ENCODE results near the gene PLAAT2.
A peak's percentile ranks its signal among the peaks of the same experiment; 100 is the strongest.
"Not testable (repeated sequence)": the region's sequence is repeated elsewhere in the genome, so short reads cannot be mapped to it uniquely, and the experiment has no call there.

The PLAAT2 gene

DNA sequence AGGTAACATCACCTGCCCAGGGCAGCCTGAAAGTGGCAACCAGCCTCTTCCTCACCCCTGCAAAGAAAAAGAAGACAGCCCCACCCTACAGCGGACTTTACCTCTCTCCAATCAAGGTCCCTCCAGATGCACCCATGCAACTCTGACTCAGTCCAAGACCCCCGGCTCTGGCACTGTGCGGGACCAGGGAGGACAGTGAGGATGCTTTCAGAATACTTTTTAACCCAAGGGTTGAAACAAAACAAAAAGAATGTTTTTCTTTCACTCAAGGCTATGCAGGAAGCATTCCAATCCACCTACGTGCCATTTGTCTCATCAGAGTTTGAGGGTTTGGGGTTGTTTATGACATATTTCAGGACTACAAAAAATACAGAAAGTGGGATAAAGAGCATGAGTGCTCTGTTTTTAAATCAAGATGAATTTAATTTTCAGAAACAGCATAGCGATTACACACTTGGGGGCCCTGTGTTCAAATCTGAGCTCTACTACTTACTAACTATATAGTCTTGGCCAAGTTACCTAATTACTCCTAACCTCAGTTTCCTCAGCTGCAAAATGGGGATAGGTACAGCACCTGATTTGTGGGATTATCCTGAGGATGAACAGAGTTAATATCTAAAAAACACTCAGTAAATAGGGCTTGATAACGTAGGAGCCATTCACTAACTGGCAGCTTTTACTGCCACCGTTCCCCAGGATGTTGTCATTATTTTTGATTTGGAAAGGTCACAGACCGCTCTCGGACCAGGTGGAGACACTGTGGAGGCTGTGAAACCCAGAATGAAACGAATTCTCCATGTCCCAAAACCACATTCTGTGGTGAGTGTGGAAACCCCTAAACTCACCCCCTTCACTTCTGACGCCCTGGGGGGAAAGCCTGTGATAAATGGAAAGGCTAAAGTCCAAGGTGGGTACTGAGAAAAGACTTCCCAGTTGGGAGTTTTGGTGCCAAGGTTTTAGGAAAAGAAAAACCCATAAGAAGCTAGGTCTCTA is 45.5 kb upstream of the PLAAT2 start:
- CTCF ChIA-PET = no interaction called here
- TF ChIP-seq, protein P1, sequence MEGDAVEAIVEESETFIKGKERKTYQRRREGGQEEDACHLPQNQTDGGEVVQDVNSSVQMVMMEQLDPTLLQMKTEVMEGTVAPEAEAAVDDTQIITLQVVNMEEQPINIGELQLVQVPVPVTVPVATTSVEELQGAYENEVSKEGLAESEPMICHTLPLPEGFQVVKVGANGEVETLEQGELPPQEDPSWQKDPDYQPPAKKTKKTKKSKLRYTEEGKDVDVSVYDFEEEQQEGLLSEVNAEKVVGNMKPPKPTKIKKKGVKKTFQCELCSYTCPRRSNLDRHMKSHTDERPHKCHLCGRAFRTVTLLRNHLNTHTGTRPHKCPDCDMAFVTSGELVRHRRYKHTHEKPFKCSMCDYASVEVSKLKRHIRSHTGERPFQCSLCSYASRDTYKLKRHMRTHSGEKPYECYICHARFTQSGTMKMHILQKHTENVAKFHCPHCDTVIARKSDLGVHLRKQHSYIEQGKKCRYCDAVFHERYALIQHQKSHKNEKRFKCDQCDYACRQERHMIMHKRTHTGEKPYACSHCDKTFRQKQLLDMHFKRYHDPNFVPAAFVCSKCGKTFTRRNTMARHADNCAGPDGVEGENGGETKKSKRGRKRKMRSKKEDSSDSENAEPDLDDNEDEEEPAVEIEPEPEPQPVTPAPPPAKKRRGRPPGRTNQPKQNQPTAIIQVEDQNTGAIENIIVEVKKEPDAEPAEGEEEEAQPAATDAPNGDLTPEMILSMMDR (conservative IDR thresholded peaks at IDR 0.05; ENCODE audit: low read depth) = no peak
- POLR2A ChIA-PET (ENCODE audit: low non-redundant PET) = no interaction called here
- no peak for DNase-seq (ENCODE audit: low spot score)
- no peak overlapping the region for H3K27ac ChIP-seq

DNA sequence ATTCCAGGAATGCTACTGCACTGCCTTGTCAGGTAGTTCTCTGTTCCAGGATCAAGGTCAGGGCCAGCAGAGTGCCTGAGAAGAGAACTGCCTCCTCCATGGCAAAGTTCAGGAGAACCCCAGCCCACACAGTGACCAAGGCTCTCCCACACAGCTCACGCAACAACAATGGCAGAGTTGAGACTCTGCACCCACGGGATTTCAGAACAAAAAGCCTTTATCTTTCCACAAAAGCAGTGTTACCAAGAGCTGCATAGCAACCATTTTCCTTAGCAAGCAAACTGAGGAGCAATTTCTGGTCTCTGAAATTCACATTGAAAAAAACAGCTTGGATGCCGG is 40.0 kb upstream of the PLAAT2 start:
- TF ChIP-seq, protein P1 (conservative IDR thresholded peaks at IDR 0.05; ENCODE audit: low read depth) = no peak
- DNase-seq (ENCODE audit: low spot score) = no peak
- H3K27ac ChIP-seq = no peak overlapping the region
- POLR2A ChIA-PET (ENCODE audit: low non-redundant PET) = no interaction called here
- CTCF ChIA-PET = no interaction called here

DNA sequence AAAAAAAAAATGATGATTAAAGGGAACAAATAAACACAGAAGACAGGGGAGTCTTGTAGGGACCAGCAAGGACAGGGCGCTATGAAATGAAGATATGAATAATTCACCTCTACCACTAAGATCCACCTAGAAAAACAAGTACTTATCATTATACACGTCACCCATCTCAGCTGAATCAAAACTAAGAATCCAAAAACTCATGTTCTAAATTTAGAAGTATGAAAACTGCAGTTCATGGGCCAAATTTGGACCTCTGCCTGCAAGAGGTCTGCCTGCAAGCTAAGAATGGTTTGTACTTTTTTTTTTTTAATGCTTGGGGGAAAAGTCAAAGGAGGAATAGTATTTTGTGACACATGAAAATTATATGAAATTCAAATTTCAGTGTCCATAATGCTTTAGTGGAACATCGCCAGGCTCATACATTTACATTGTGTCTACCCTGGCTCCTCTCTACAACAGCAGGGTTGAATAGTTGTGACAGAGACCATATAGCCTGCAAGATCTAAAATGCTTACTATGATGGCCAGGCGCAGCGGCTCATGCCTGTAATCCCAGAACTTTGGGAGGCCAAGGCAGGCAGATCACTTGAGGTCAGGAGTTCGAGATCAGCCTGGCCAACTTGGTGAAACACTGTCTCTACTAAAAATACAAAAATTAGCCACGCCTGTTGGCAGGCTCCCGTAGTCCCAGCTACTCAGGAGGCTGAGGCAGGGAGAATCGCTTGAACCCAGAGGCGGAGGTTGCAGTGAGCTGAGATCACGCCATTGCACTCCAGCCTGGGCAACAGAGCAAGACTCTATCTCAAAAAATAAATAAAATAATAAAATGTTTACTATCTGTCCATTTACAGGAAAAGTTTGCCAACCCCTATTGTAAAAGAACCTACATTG is 39.4 kb upstream of the PLAAT2 start:
- POLR2A ChIA-PET (ENCODE audit: low non-redundant PET); H3K27ac ChIP-seq; DNase-seq (ENCODE audit: low spot score): not testable (repeated sequence)
- CTCF ChIA-PET = interaction anchor here (0.6 to 0.7 kb wide), 2 partner anchors 11 to 359 kb away, joined by 3 read pairs; no protein-coding TSS in a partner anchor

DNA sequence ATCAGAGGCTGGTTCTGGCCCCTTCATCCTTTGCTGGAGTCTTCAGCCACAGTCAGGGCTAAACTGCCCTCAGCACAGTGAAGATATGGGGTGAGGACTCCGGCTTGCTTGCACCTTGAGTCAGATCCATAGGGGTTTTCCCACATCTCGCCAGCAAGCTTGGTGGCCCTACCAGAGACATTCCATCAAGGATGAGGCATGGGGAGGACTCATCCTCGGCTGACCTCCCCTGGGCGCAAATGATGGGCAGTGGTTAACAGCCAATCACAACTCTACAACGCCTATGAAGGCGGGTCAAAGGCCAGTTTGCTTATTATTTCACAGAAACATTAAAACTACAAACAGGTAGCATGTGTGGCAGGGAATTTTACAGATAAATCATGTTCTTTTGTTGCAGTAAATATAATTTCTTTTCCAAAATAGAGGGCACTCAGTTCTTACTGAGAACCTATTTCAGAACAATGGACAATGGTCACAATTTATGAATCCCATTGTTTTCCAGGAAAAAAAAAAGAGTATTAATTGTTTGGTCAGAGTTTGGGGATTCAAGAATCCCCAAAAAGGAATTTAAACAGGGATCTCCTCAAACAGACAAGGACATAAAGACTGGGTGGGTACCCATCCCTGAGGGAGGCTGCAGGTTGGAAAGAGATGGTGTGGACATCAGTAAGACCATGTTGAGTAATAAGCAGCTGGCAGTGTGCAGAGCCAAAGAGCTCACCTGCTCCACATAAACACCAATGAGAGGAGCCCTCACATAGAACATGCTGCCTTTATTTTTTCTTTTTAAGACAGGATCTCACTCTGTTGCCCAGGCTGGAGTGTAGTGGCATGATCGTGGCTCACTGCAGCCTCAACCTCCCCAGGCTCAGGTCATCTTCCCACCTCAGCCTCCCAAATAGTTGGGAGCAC is 36.3 kb upstream of the PLAAT2 start:
- TF ChIP-seq, protein P1 (conservative IDR thresholded peaks at IDR 0.05; ENCODE audit: low read depth) = no peak
- H3K27ac ChIP-seq = no peak overlapping the region
- POLR2A ChIA-PET (ENCODE audit: low non-redundant PET) = no interaction called here
- DNase-seq (ENCODE audit: low spot score) = peak; percentile 67
- CTCF ChIA-PET = no interaction called here

DNA sequence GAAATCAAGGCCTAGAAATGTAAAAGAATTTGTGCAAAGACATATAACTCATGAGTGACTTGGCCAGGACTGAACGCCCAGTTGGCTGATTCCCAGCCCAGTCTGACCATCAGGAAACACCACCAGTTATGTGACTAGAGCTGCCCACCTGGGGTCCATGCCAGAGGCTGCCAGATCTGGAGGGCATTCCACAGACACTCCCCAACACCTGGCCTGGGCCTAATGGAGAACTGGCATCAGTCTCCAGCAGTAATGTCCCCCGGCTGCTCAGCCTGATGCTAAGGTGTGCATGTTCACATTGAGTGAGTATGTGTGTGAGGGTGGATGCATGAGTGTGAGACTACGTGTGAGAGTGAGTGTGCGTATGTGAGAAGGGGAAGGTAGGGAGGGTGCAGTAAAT is 35.4 kb upstream of the PLAAT2 start:
- POLR2A ChIA-PET (ENCODE audit: low non-redundant PET) = no interaction called here
- no peak for DNase-seq (ENCODE audit: low spot score)
- CTCF ChIA-PET = interaction anchor here (0.7 kb wide), 1 partner anchor 49 kb away, joined by 3 read pairs; no protein-coding TSS in a partner anchor
- H3K27ac ChIP-seq = no peak overlapping the region
- TF ChIP-seq, protein P1 (conservative IDR thresholded peaks at IDR 0.05; ENCODE audit: low read depth) = no peak

DNA sequence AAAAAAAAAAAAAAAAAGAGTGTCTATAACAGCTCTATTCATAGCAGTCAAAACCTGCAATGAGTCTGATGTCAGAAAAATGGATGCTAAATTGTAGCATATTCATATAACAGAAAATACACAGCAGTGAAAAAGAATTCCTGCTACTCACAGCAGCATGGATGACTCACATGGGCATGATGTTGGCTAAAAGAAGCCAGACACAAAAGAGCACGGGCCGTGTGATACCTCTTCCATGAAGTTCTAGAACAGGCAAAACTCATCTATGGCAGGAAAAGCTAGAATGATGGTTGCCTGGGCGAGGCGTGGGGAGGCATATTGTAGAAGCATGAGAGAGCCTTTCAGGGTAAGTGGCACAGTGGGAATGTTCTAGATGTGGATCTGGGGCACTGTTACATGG is 32.1 kb upstream of the PLAAT2 start:
- POLR2A ChIA-PET (ENCODE audit: low non-redundant PET) = no interaction called here
- TF ChIP-seq, protein P1 (conservative IDR thresholded peaks at IDR 0.05; ENCODE audit: low read depth) = no peak
- DNase-seq (ENCODE audit: low spot score) = no peak
- CTCF ChIA-PET = no interaction called here
- no peak overlapping the region for H3K27ac ChIP-seq

Measured in RWPE1 (cell line).